Progenitor cell of endocrine pancreas (in vitro differentiated cells): Measurements from ENCODE around the gene HS3ST3B1. TPM values are rescaled to one million over a fixed set of nuclear protein-coding genes. Genes with fewer than 3 reads are reported as not detected.

ENCODE experiments used
- DNase-seq: peaks from one replicate; pipeline ENCODE4 v3.0.0; 2021; ENCODE audit warnings: low spot score; ENCODE audit not compliant: unreplicated experiment
- H3K27ac Mint-ChIP-seq: 2 replicates; pipeline ENCODE4 v1.8.0; 2021; ENCODE audit warnings: mild to moderate bottlenecking, moderate library complexity, mixed read lengths
- H3K27me3 Mint-ChIP-seq: 2 replicates; pipeline ENCODE4 v1.8.0; 2021; ENCODE audit warnings: mixed read lengths
- H3K36me3 Mint-ChIP-seq: 2 replicates; pipeline ENCODE4 v1.8.0; 2022; ENCODE audit warnings: mixed read lengths; ENCODE audit not compliant: insufficient read depth
- H3K4me1 Mint-ChIP-seq: 2 replicates; pipeline ENCODE4 v1.8.0; 2021; ENCODE audit warnings: low read depth, mixed read lengths
- H3K4me3 Mint-ChIP-seq: 2 replicates; pipeline ENCODE4 v1.8.0; 2021; ENCODE audit warnings: low read depth, mild to moderate bottlenecking, moderate library complexity, mixed read lengths
- H3K9me3 Mint-ChIP-seq: 2 replicates; pipeline ENCODE4 v1.8.0; 2021; ENCODE audit warnings: low read depth, mixed read lengths
- CTCF ChIP-seq: fragments of 200-600 bp; sonication (generic); IDR thresholded peaks from one replicate; pipeline ENCODE4 v1.5.0; 2021; ENCODE audit warnings: antibody characterized with exemption, mild to moderate bottlenecking; ENCODE audit not compliant: unreplicated experiment
- total RNA-seq: library from RNA; stranded (reverse); gene quantifications from 2 replicates; pipeline ENCODE4 v1.2.1, GENCODE V29; 2021

Gene HS3ST3B1
- total RNA-seq, 1 donor from 2014 or later = 16.7 TPM

GRCh38 chr17:14295676-14296075 is 5.2 kb upstream of the HS3ST3B1 start:
- H3K27me3 Mint-ChIP-seq = peaks cover 65% of the 10 kb centered on the region
- H3K27ac Mint-ChIP-seq = no peak overlapping the region
- H3K36me3 Mint-ChIP-seq = no peaks in the 10 kb centered on the region
- DNase-seq = no peak
- H3K4me1 Mint-ChIP-seq = peaks cover 24% of the 10 kb centered on the region
- TF ChIP-seq CTCF = no peak
- no peak overlapping the region for H3K4me3 Mint-ChIP-seq
- H3K9me3 Mint-ChIP-seq = no peaks in the 10 kb centered on the region

- Mint-ChIP-seq H3K4me1 (peaks cover 24% of the 10 kb centered on the region), H3K36me3 (no peaks in the 10 kb centered on the region), H3K4me3 (peak overlapping the region; percentile 42), H3K27me3 (peaks cover 65% of the 10 kb centered on the region), H3K27ac (peak overlapping the region; percentile 78), H3K9me3 (no peaks in the 10 kb centered on the region)
- no peak for DNase-seq
- TF ChIP-seq CTCF = no peak
These were observed 4.5 kb upstream of the HS3ST3B1 start for GRCh38 chr17:14296166-14296910.

GRCh38 chr17:14297161-14297851 is 3.6 kb upstream of the HS3ST3B1 start:
- H3K9me3 Mint-ChIP-seq = no peaks in the 10 kb centered on the region
- H3K36me3 Mint-ChIP-seq = no peaks in the 10 kb centered on the region
- H3K27ac Mint-ChIP-seq = peak overlapping the region; percentile 44
- peaks cover 65% of the 10 kb centered on the region for H3K27me3 Mint-ChIP-seq
- DNase-seq = peak; percentile 49
- TF ChIP-seq CTCF = peak; percentile 64
- H3K4me1 Mint-ChIP-seq = peaks cover 24% of the 10 kb centered on the region
- H3K4me3 Mint-ChIP-seq = peak overlapping the region; percentile 68

- no peaks in the 10 kb centered on the region for H3K36me3 Mint-ChIP-seq
- DNase-seq = no peak
- peaks cover 67% of the 10 kb centered on the region for H3K27me3 Mint-ChIP-seq
- no peak for TF ChIP-seq CTCF
- no peak overlapping the region for H3K27ac Mint-ChIP-seq
- peak overlapping the region; percentile 90 for H3K4me3 Mint-ChIP-seq
- H3K9me3 Mint-ChIP-seq = no peaks in the 10 kb centered on the region
- peaks cover 25% of the 10 kb centered on the region for H3K4me1 Mint-ChIP-seq
These were observed 2.5 kb upstream of the HS3ST3B1 start for GRCh38 chr17:14298221-14298946.

GRCh38 chr17:14298947-14299279 is 2.0 kb upstream of the HS3ST3B1 start:
- H3K9me3 Mint-ChIP-seq = no peaks in the 10 kb centered on the region
- H3K27ac Mint-ChIP-seq = peak overlapping the region; percentile 90
- peak overlapping the region; percentile 90 for H3K4me3 Mint-ChIP-seq
- DNase-seq = no peak
- TF ChIP-seq CTCF = no peak
- H3K36me3 Mint-ChIP-seq = no peaks in the 10 kb centered on the region
- peaks cover 27% of the 10 kb centered on the region for H3K4me1 Mint-ChIP-seq
- H3K27me3 Mint-ChIP-seq = peaks cover 66% of the 10 kb centered on the region
